Parathyroid adenoma (tissue), 2 donors: ENCODE data around the gene GNA14.
A peak's percentile ranks its signal among the peaks of the same experiment; 100 is the strongest.

Experiments
- H2AFZ ChIP-seq: fragments of 300-600 bp; sonication (generic); one replicate; pipeline ENCODE4 v1.7.0; 2017; ENCODE audit warnings: antibody characterized with exemption, mild to moderate bottlenecking
- H3K27ac ChIP-seq: fragments of 300-600 bp; sonication (generic); one replicate; pipeline ENCODE4 v1.7.0; 2017
- H3K27me3 ChIP-seq: fragments of 300-600 bp; sonication (generic); one replicate; pipeline ENCODE4 v1.7.0; 2017; ENCODE audit warnings: low read length; ENCODE audit not compliant: control insufficient read depth, insufficient read depth
- H3K36me3 ChIP-seq: fragments of 300-600 bp; sonication (generic); one replicate; pipeline ENCODE4 v1.7.0; 2017; ENCODE audit warnings: low read length; ENCODE audit not compliant: control insufficient read depth, insufficient read depth
- H3K4me1 ChIP-seq: fragments of 300-600 bp; sonication (generic); one replicate; pipeline ENCODE4 v1.7.0; 2017; ENCODE audit warnings: control low read depth
- H3K4me2 ChIP-seq: fragments of 300-600 bp; sonication (generic); one replicate; pipeline ENCODE4 v1.7.0; 2017; ENCODE audit warnings: low read length
- H3K4me3 ChIP-seq: fragments of 300-600 bp; sonication (generic); one replicate; pipeline ENCODE4 v1.7.0; 2017; ENCODE audit warnings: low read depth, low read length
- H3K79me2 ChIP-seq: fragments of 300-600 bp; sonication (generic); one replicate; pipeline ENCODE4 v1.7.0; 2017; ENCODE audit warnings: control low read depth
- H3K9ac ChIP-seq: fragments of 300-600 bp; sonication (generic); one replicate; pipeline ENCODE4 v1.7.0; 2017; ENCODE audit warnings: mild to moderate bottlenecking
- H3K9me3 ChIP-seq: fragments of 300-600 bp; sonication (generic); one replicate; pipeline ENCODE4 v1.7.0; 2017; ENCODE audit warnings: low read length; ENCODE audit not compliant: control insufficient read depth
- CTCF ChIP-seq: fragments of 300-600 bp; sonication (generic); IDR thresholded peaks from one replicate; pipeline ENCODE4 v1.7.0; 2017; ENCODE audit warnings: antibody characterized with exemption, mild to moderate bottlenecking
- donor health status: primary hyperparathyroidism.

GNA14 gene

GRCh38 chr9:77463151-77463550 lies 185.0 kb downstream of the GNA14 start:
- Histone ChIP-seq H3K79me2 (no peaks in the 10 kb centered on the region), H3K9me3 (no peaks in the 10 kb centered on the region), H3K4me1 (no peaks in the 10 kb centered on the region), H3K9ac (no peak overlapping the region), H2AFZ (no peak overlapping the region), H3K4me3 (no peak overlapping the region), H3K27ac (no peak overlapping the region), H3K27me3 (no peaks in the 10 kb centered on the region), H3K4me2 (no peak overlapping the region), H3K36me3 (no peaks in the 10 kb centered on the region)
- TF ChIP-seq CTCF: no peak

GRCh38 chr9:77462066-77462465 lies 186.1 kb downstream of the GNA14 start:
- Histone ChIP-seq H3K4me1 (no peaks in the 10 kb centered on the region), H3K27me3 (no peaks in the 10 kb centered on the region), H3K4me2 (no peak overlapping the region), H3K36me3 (no peaks in the 10 kb centered on the region), H3K27ac (no peak overlapping the region), H3K4me3 (no peak overlapping the region), H2AFZ (no peak overlapping the region), H3K79me2 (no peaks in the 10 kb centered on the region), H3K9me3 (no peaks in the 10 kb centered on the region), H3K9ac (no peak overlapping the region)
- no peak for TF ChIP-seq CTCF

GRCh38 chr9:77460938-77461337 lies 187.2 kb downstream of the GNA14 start:
- Histone ChIP-seq H3K27ac (no peak overlapping the region), H3K9ac (no peak overlapping the region), H3K9me3 (no peaks in the 10 kb centered on the region), H3K4me1 (no peaks in the 10 kb centered on the region), H2AFZ (no peak overlapping the region), H3K4me2 (no peak overlapping the region), H3K4me3 (no peak overlapping the region), H3K27me3 (no peaks in the 10 kb centered on the region), H3K79me2 (no peaks in the 10 kb centered on the region), H3K36me3 (no peaks in the 10 kb centered on the region)
- no peak for TF ChIP-seq CTCF

- Histone ChIP-seq H3K27me3 (no peaks in the 10 kb centered on the region), H2AFZ (no peak overlapping the region), H3K4me2 (no peak overlapping the region), H3K9ac (no peak overlapping the region), H3K4me3 (no peak overlapping the region), H3K9me3 (no peaks in the 10 kb centered on the region), H3K79me2 (no peaks in the 10 kb centered on the region), H3K4me1 (no peaks in the 10 kb centered on the region), H3K36me3 (no peaks in the 10 kb centered on the region), H3K27ac (no peak overlapping the region)
- TF ChIP-seq CTCF: peak; percentile 63
Measured at GRCh38 chr9:77457916-77458592, 190.1 kb downstream of the GNA14 start.

- no peak overlapping the region for H3K4me3 ChIP-seq
- H3K4me2 ChIP-seq: no peak overlapping the region
- no peak overlapping the region for H3K27ac ChIP-seq
- H3K9me3 ChIP-seq: no peaks in the 10 kb centered on the region
- no peaks in the 10 kb centered on the region for H3K4me1 ChIP-seq
- no peaks in the 10 kb centered on the region for H3K27me3 ChIP-seq
- H2AFZ ChIP-seq: no peak overlapping the region
- no peaks in the 10 kb centered on the region for H3K36me3 ChIP-seq
- no peak overlapping the region for H3K9ac ChIP-seq
- H3K79me2 ChIP-seq: no peaks in the 10 kb centered on the region
- TF ChIP-seq CTCF: peak; percentile 65
Measured at GRCh38 chr9:77456829-77457437, 191.2 kb downstream of the GNA14 start.
